Measurements from ENCODE around the gene NEGR1. TPM values are rescaled to one million over a fixed set of nuclear protein-coding genes. Genes with fewer than 3 reads are reported as not detected.

NEGR1 gene
- total and polyA plus RNA-seq, 11 donors, result 1.7 to 11.3 (median 6.8) TPM

GRCh38 chr1:71577451-71578131 lies 704.7 kb downstream of the NEGR1 start:
- no peaks in the 10 kb centered on the region for H3K9me3 ChIP-seq
- DNase-seq (no peak), ATAC-seq (no peak)
- H3K4me3 ChIP-seq, result no peak overlapping the region
- 66 to 79% (median 74%) methylated on average over 3 of the region's 3 CpGs for WGBS, 4 donors
- no peak overlapping the region for H3K27ac ChIP-seq
- intact Hi-C loops (cut with DNase I), result no loop called here
- H3K4me1 ChIP-seq, result no peaks in the 10 kb centered on the region
- H3K27me3 ChIP-seq, result no peaks in the 10 kb centered on the region
- no peaks in the 10 kb centered on the region for H3K36me3 ChIP-seq
- TF ChIP-seq POLR2A (IDR thresholded peaks at IDR 0.05) (no peak), CTCF (IDR thresholded peaks at IDR 0.05) (no peak)

GRCh38 chr1:71572038-71572437 lies 710.3 kb downstream of the NEGR1 start:
- 74 to 87% (median 79%) methylated on average over 3 of the region's 3 CpGs for WGBS, 4 donors
- Histone ChIP-seq H3K27me3 (no peaks in the 10 kb centered on the region), H3K36me3 (no peaks in the 10 kb centered on the region), H3K27ac (no peak overlapping the region), H3K4me3 (no peak overlapping the region), H3K9me3 (no peaks in the 10 kb centered on the region), H3K4me1 (no peaks in the 10 kb centered on the region)
- DNase-seq (no peak), ATAC-seq (no peak)
- no peak for TF ChIP-seq POLR2A (IDR thresholded peaks at IDR 0.05)
- TF ChIP-seq CTCF (IDR thresholded peaks at IDR 0.05), result no peak
- intact Hi-C loops (cut with DNase I), result no loop called here

GRCh38 chr1:71566413-71566812 lies 715.9 kb downstream of the NEGR1 start:
- no peak for TF ChIP-seq POLR2A (IDR thresholded peaks at IDR 0.05)
- TF ChIP-seq CTCF (IDR thresholded peaks at IDR 0.05), result no peak
- Histone ChIP-seq H3K27ac (no peak overlapping the region), H3K9me3 (no peaks in the 10 kb centered on the region), H3K4me3 (no peak overlapping the region), H3K36me3 (no peaks in the 10 kb centered on the region), H3K27me3 (no peaks in the 10 kb centered on the region), H3K4me1 (peaks cover 0 to 7% (median 0%) of the 10 kb centered on the region in 12 donors)
- WGBS, 4 donors, result 61 to 76% (median 70%) methylated on average over 1 of the region's 1 CpG
- intact Hi-C loops (cut with DNase I), result no loop called here
- ATAC-seq (no peak), DNase-seq (no peak)

- intact Hi-C loops (cut with DNase I), result no loop called here
- Histone ChIP-seq H3K36me3 (no peaks in the 10 kb centered on the region), H3K27ac (no peak overlapping the region), H3K9me3 (no peaks in the 10 kb centered on the region), H3K4me3 (no peak overlapping the region), H3K4me1 (peaks cover 0 to 13% (median 0%) of the 10 kb centered on the region in 12 donors), H3K27me3 (no peaks in the 10 kb centered on the region)
- ATAC-seq, result no peak
- 42 to 76% (median 55%) methylated on average over 3 of the region's 3 CpGs for WGBS, 4 donors
- DNase-seq, result no peak
- no peak for TF ChIP-seq CTCF (IDR thresholded peaks at IDR 0.05)
- no peak for TF ChIP-seq POLR2A (IDR thresholded peaks at IDR 0.05)
These were observed 716.5 kb downstream of the NEGR1 start for GRCh38 chr1:71565831-71566230.

Data from heart left ventricle (tissue), 16 donors.